Inflammatory macrophage (primary cell): ENCODE data around the gene TTC12.
A peak's percentile ranks its signal among the peaks of the same experiment; 100 is the strongest.
"Not testable (repeated sequence)": the region's sequence is repeated elsewhere in the genome, so short reads cannot be mapped to it uniquely, and the experiment has no call there.

Experiments used
- DNase-seq, 2 donors: peaks; one replicate each; pipeline ENCODE4 v3.0.0-alpha.2; 2020 to 2022

The TTC12 gene

DNA sequence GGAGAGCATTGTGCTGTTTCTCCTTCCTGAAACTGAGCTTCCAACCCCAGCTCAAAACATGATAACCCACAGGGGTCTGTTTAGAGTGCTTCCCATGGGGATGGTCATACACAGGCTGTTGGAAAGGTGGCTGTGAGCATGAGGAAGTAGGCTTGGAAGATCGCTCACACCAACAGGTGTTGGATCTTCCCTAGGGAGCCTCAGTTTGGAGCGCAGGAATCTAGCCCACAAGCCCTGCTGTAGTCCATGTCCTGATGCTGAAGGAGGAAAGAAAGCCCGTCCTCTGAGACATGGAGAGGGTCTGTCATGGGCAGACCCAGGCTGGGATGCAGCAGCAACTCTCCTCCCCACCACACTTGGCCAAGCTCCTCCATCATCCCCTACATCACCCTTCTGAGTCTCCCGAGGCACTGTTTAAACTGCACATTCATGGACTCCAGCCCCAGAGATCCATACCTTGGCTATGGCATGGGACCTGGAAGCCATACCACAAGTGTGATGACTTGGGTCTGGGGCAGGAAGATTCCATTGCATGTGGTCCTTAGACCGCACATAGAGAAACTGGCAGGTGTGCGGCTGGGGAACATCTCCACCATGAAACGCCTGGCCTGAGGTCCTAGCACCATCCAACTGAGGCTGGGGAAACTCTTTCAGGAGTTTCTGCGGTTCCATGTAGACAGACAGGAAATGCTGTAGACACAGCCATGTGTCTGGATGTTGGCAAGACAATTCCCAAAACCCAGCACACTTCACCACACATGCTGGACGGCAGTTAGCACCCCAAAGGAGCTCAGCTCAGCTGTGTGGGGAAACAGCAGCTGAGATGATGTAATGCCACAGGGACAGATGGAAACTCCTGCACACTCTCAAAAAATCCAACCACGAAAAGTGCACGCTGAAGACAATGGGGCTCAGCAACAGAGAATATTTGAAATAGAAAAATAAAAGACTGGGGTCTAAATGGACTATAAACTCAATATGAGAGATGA lies 27.6 kb upstream of the TTC12 start:
- DNase-seq, result no peak

GRCh38 chr11:113287801-113288200 lies 26.6 kb upstream of the TTC12 start:
- no peak for DNase-seq

DNA sequence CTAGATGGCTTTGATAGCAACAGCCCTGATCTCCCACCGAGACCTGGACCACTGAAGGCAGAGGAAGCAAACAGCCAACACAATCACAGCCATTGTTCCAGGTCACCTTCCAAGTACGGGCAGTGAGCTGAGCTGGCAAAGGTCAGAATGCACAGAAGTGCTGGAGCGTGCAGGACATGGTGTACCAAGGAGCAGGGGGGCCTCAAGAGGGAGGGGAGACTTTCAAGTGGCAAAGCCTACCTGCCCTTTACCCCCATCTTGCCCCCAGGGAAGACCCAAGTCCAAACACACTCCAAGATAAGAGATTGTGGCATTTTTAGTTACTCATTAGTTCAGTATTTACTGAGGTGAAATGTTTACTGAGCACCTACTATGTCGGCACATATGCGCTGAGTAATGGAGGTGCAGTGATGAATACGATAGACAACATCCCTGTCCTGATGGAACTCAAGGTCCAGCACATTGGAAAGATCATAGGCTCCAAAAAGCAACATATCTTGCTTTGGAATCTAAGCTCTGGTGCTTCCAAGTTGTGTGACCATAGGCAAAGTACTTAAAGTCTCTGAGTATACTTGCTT lies 26.0 kb upstream of the TTC12 start:
- no peak for DNase-seq

DNA sequence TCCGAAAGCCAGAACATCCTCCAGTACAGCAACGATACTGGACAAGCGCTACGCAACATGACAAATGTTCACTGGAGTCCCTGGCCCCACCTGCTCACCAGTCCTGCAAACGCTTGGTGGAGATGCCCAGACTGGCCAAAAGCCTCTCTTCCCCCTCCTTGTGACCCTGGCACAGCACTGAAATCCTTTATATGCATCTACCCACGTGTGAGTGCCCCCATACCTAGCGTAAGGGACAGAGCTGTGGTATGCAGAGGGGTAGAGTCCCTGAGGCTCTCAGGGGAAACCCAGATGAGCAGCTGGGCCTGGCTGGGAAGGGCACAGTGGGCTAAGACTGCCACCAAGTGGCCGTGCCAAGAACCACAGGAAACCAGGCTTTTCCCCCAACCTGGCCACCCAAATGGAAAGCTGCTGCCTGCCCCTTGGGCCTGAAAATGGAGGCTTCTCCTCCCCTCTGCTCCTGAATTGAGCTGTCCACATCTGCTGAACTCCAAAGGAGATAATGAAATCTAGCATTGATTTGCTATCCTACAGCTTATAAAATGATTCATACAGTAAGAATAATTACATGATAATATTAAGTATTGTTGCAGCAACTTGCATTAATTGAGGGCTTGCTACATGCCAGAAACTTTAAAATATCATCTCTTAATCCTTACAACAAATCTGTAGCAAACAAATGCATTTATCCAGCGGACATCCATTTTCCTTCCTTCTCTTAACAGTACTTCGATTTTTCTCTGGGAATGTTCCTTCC lies 24.8 kb upstream of the TTC12 start:
- peak; percentile 62 to 67 for DNase-seq

- DNase-seq, result no peak
These were observed 20.4 kb upstream of the TTC12 start for GRCh38 chr11:113293936-113294335.

- no peak for DNase-seq
These were observed 18.4 kb upstream of the TTC12 start for GRCh38 chr11:113295993-113296392.

DNA sequence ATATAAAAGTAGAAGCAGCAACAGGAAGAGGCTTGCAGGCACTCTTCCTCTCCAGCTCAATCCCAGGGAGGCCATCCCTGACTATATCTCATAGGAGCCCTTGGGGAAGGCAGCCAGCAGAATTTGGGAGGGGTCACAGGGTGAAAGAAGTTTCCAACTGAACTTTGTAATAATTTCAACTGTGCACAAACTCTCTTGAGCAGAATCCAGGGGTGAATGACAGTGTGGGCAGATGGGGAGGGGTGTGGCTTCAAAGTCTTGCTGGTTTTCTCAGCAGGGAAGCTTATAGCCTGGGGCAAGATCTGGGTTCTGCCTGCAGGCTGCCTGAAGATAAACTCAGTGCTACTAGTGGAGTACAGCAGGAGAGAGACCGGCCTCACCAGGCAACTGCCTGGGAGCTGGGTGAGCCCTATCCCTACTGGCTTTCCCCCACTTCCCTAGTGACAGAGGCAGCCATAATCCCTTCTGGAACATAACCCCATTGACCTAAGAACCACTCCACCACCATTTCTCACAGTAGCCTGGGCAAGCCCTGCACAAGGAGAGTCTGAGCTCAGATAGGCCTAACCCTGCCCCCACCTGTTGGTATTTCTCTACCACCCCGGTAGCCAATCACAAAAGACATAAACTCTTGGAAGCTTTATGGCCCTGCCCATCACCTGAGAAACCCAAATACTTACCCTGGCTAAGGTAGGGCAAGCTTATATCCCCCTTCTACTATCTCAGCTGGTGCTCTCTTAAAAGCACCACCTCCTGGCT lies 17.8 kb upstream of the TTC12 start:
- DNase-seq, result no peak

- DNase-seq, result not testable (repeated sequence)
These were observed 15.9 kb upstream of the TTC12 start for GRCh38 chr11:113298496-113298895.

DNA sequence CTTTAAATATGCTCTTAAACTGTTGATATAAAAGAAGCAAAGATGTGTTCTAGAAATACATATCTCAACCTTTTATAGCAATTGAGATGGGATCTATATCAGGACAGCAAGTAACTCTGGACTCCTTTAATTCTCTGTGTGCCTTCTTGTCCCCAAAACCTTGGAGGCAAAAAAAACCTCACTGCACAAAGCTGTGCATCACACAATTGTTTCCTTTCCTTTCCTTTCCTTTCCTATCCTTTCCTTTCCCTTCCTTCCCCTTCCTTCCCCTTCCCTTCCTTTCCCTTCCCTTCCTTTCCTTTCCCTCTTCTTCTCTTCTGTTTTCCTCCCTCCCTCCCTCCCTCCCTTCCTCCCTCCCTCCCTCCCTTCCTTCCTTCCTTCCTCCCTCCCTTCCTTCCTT lies 9.5 kb upstream of the TTC12 start:
- no peak for DNase-seq

DNA sequence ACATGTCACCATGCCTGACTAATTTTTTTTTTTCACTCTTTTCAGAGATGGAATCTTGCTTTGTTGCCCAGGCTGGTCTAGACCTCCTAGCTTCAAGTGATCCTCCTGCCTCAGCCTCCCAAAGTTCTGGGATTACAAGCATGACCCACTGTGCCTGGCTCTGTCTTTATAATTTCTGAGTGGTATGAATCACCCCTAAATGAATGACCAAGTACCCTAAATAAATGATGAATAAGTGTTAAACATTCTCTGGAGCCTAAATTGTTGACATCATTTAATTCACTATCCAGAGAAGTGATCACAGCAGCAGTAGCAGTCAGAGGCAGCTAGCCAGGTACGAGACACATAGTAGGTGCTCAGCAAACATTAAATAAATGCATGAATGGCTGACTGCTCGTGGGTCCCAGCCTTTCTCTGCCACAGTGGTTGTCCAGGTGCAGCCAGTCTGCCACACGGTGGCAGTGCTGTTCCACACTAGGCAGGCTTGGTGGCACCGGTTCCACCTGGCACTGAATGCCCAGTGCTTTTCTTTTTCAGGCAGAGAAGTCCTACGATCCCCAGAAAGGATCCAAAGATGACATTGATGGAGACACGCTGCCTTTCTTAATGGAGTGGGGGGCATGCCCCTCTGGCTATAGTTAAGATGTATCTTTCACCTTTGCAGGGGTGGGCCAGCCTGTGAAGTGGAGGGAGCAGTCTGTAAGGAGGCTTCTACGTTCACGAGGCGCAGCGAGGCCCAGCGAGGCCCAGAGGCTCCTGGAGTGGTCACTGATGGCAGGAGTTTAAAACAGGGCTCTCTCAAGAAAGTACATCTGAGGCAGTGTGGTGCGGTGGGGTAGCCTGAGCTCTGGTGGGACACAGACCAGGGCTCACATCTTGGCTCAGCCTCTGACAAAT lies 8.7 kb upstream of the TTC12 start:
- DNase-seq, result peak; percentile 59 to 76

- DNase-seq, result no peak
These were observed 5.8 kb upstream of the TTC12 start for GRCh38 chr11:113308601-113309000.

DNA sequence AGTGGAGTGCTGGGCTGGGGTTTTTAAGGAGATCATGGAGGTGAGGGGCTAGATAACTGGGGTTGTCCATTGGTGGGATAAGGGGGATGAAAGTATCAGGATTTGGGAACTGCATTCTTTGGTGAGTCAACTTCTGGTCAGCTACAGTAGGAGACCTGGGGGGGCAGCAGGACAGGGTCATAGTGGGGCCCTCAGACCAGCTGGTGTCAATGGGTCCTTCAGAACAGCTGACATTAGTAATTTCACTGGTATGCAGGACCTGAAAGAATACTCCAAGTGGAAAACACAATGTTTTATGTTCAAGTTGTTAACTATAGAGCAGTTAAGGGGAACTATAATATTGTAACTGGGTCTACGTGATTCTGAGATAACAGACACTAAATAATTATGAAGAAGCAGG lies 2.8 kb upstream of the TTC12 start:
- DNase-seq, result no peak

- no peak for DNase-seq
These were observed 782 bp upstream of the TTC12 start for GRCh38 chr11:113313601-113314000.

DNA sequence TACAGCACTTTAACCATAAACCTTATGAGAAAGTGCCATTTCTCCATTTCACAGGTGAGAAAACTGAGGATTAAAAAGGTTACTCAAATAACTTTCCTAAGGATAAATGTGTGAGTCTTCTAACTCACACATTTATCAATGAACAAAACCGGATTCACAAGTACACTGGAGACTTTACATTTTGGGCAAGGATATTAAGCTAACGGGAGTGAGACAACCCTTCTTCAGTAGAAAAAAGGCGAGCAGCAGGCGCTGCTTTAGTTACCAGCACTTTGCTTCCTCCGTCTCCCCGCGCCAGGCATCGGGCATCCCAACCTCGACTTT lies 356 bp upstream of the TTC12 start:
- no peak for DNase-seq

- DNase-seq, result no peak
These were observed 1.4 kb downstream of the TTC12 start for GRCh38 chr11:113315811-113316210.

- no peak for DNase-seq
These were observed 1.9 kb downstream of the TTC12 start for GRCh38 chr11:113316256-113316655.

DNA sequence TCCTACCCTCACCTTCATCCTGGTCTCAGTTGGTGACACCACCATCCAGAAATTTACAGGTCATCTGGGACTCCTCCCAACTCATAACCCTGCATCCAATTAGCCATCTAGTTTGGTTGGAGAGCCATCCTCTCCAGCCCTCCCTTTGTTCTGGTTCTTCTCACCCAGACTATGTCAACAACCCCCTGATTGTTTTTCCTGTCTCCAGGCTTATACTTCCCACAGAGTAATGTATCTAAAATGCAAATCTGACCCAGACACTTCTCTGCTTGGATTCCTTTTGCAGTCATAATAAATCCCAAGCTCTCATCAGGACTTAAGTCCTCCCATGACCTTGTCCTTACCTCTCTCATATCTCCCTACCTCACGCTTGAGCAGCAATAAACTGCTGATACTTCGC lies 3.0 kb downstream of the TTC12 start:
- DNase-seq, result no peak

GRCh38 chr11:113319085-113319484 lies 4.7 kb downstream of the TTC12 start:
- DNase-seq, result no peak

GRCh38 chr11:113322158-113322557 lies 7.8 kb downstream of the TTC12 start:
- no peak for DNase-seq

DNA sequence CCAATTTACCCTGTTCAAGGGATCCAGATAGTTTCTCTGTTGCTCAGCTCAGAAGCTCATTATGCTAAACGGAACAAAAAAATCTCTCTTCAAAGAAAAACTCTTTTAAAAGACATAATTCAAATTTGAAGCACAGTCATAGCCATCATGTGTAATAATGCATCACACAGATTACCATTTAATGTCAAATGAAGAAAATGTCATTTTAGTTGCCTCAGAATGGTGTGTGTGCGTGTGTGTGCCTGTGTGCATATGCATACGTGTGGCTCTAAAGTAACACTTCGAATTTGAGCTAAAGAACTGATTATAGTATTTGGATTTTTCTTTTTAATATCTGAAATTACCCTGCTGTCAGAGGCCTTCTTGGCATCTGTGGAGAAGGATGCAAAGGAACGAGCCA lies 9.9 kb downstream of the TTC12 start:
- no peak for DNase-seq

- DNase-seq, result no peak
These were observed 15.3 kb downstream of the TTC12 start for GRCh38 chr11:113329725-113330124.

GRCh38 chr11:113331441-113331840 lies 17.1 kb downstream of the TTC12 start:
- DNase-seq, result no peak
